NB4 (cell line): Measurements from ENCODE around the gene NRG3.
"Not testable (repeated sequence)": the region's sequence is repeated elsewhere in the genome, so short reads cannot be mapped to it uniquely, and the experiment has no call there.

Source experiments
- DNase-seq: peaks from one replicate; pipeline ENCODE4 v3.0.0; 2010; ENCODE audit warnings: low read depth
- H3K4me3 ChIP-seq: one replicate; pipeline ENCODE4 v1.5.1; 2011; ENCODE audit warnings: mild to moderate bottlenecking, low read depth, low read length, moderate library complexity
- MYC ChIP-seq: IDR thresholded peaks from 2 replicates; pipeline ENCODE4 v1.6.1; 2011; ENCODE audit warnings: low read depth, low read length
- POLR2A ChIP-seq: IDR thresholded peaks from 2 replicates; pipeline ENCODE4 v1.6.1; 2011; ENCODE audit warnings: mild to moderate bottlenecking; ENCODE audit not compliant: insufficient read length; ENCODE audit errors: extremely low read depth
- TF ChIP-seq, protein P1 (sequence below): IDR thresholded peaks from one replicate; pipeline ENCODE4 v1.5.1; 2012; ENCODE audit warnings: low read depth, low read length
- TF ChIP-seq, protein P2 (sequence below): IDR thresholded peaks from 2 replicates; pipeline ENCODE4 v1.6.1; 2011; ENCODE audit warnings: low read depth, low read length

The NRG3 gene

DNA sequence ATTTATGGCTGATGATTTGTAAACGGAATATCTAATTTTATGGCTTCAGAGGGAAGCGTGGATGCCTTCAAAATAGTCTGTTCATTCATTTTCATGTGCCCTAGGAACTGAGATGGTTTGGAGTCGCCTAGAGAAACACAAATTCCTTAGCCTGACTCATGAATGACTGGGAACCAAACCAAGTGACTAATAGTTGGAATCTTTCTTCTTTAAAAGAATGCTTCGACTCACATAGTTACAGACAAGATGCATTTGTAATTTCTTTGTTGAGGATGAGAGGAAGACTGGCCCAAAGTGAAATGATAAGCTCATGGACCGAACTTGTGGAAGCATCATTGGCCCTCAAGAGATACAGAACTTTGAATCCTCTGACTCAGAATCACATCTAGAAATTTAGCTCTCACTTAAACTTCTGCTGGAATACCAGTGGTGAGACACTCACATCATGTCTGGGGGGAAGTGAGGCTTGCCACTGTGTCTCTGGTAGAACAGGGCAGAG, 1107.2 kb downstream of the NRG3 start:
- TF ChIP-seq POLR2A (no peak), MYC (no peak)
- TF ChIP-seq, protein P1, sequence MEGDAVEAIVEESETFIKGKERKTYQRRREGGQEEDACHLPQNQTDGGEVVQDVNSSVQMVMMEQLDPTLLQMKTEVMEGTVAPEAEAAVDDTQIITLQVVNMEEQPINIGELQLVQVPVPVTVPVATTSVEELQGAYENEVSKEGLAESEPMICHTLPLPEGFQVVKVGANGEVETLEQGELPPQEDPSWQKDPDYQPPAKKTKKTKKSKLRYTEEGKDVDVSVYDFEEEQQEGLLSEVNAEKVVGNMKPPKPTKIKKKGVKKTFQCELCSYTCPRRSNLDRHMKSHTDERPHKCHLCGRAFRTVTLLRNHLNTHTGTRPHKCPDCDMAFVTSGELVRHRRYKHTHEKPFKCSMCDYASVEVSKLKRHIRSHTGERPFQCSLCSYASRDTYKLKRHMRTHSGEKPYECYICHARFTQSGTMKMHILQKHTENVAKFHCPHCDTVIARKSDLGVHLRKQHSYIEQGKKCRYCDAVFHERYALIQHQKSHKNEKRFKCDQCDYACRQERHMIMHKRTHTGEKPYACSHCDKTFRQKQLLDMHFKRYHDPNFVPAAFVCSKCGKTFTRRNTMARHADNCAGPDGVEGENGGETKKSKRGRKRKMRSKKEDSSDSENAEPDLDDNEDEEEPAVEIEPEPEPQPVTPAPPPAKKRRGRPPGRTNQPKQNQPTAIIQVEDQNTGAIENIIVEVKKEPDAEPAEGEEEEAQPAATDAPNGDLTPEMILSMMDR, result no peak
- TF ChIP-seq, protein P2, sequence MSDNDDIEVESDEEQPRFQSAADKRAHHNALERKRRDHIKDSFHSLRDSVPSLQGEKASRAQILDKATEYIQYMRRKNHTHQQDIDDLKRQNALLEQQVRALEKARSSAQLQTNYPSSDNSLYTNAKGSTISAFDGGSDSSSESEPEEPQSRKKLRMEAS, result no peak
- no peak for DNase-seq
- H3K4me3 ChIP-seq, result no peak overlapping the region

- no peak overlapping the region for H3K4me3 ChIP-seq
- no peak for DNase-seq
- TF ChIP-seq, protein P2, result no peak
- TF ChIP-seq POLR2A, result no peak
- TF ChIP-seq, protein P1, result no peak
- no peak for TF ChIP-seq MYC
Measured at GRCh38 chr10:82986216-82986615, 1111.2 kb downstream of the NRG3 start.

DNA sequence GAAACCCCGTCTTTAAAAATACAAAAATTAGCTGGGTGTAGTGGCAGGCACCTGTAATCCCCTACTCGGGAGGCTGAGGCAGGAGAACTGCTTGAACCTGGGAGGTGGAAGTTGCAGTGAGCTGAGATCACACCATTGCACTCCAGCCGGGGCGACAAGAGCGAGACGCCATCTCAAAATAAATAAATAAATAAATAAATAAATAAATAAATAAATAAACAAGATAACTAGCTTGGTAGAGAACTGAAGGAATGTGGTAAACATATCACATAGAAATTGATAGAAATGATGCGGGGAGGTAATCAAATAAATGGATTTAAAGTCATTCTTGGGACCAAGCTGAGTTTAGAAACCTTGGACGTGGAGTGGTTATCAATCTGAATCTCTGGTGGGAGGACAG, 1131.5 kb downstream of the NRG3 start:
- not testable (repeated sequence) for DNase-seq, H3K4me3 ChIP-seq

- no peak for DNase-seq
- H3K4me3 ChIP-seq, result no peak overlapping the region
- TF ChIP-seq, protein P1, result no peak
- no peak for TF ChIP-seq POLR2A
- no peak for TF ChIP-seq MYC
- TF ChIP-seq, protein P2, result no peak
Measured at GRCh38 chr10:83007510-83007909, 1132.5 kb downstream of the NRG3 start.

- no peak overlapping the region for H3K4me3 ChIP-seq
- no peak for DNase-seq
- TF ChIP-seq, protein P2, result no peak
- no peak for TF ChIP-seq POLR2A
Measured at GRCh38 chr10:83012866-83013265, 1137.9 kb downstream of the NRG3 start.

GRCh38 chr10:83017076-83017867, 1142.3 kb downstream of the NRG3 start:
- no peak for DNase-seq
- TF ChIP-seq MYC (no peak), POLR2A (no peak)
- TF ChIP-seq, protein P1, result no peak
- TF ChIP-seq, protein P2, result no peak
- H3K4me3 ChIP-seq, result no peak overlapping the region
